Cardiac fibroblast (primary cell): Measurements from ENCODE around the gene KCNMB2.
A peak's percentile ranks its signal among the peaks of the same experiment; 100 is the strongest.

Source experiments
- DNase-seq, 2 donors: peaks; one replicate each; pipeline versions ENCODE4 v3.0.0 to v3.0.0-alpha.2; 2010; ENCODE audit warnings: low read depth in 2 of 2
- H3K4me3 ChIP-seq, 2 donors: replicated peaks in 1 of 2; 1 replicate in 1 of 2; 2 replicates in 1 of 2; pipeline ENCODE4 v1.5.1; 2011; ENCODE audit warnings: low read depth in 2 of 2, low read length in 2 of 2, mild to moderate bottlenecking in 2 of 2, moderate library complexity in 1 of 2
- TF ChIP-seq, protein P1 (sequence below): IDR thresholded peaks from one replicate; pipeline ENCODE4 v1.5.1; 2011; ENCODE audit warnings: low read depth, mild to moderate bottlenecking, low read length, inconsistent platforms

The KCNMB2 gene

DNA sequence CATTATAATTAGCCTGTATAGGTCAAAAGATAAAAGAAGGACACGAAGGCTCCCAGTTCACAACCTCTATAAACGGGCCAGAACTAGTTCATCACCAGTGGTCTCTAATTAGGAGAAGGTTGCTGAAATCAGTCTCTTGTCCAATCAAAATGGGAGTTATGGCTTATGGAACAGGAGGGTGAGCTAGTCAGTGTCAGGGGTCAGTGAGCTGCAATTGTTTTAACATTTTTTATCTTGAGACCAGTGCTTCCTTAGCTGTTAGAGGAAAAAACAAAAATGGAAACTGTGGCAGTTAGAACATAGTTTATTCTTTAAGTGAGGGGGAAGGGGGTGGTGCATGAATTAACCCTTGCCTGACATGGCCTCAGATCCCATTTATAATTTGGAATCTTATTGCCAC is 141.7 kb downstream of the KCNMB2 start:
- TF ChIP-seq, protein P1, sequence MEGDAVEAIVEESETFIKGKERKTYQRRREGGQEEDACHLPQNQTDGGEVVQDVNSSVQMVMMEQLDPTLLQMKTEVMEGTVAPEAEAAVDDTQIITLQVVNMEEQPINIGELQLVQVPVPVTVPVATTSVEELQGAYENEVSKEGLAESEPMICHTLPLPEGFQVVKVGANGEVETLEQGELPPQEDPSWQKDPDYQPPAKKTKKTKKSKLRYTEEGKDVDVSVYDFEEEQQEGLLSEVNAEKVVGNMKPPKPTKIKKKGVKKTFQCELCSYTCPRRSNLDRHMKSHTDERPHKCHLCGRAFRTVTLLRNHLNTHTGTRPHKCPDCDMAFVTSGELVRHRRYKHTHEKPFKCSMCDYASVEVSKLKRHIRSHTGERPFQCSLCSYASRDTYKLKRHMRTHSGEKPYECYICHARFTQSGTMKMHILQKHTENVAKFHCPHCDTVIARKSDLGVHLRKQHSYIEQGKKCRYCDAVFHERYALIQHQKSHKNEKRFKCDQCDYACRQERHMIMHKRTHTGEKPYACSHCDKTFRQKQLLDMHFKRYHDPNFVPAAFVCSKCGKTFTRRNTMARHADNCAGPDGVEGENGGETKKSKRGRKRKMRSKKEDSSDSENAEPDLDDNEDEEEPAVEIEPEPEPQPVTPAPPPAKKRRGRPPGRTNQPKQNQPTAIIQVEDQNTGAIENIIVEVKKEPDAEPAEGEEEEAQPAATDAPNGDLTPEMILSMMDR = no peak
- no peak for DNase-seq
- H3K4me3 ChIP-seq = no peak overlapping the region

DNA sequence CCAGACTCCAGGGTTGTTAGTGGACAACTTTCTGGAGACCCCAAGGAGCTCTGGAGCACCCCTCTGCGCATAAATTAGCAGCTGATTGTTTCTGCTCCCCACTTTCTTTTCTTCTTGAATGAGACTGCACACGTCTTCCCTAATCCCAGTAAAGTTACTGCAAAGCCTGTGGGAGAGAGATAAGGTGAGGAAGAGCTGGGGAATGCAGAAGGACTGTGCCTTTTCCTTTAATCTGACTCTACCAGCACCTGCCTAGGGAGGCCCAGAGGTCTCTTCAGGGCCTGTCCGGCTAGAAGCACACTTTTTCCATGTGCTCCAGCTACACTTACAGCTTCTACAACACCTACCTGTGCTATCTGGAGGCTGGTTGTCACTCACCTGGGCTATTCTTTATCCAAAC is 143.8 kb downstream of the KCNMB2 start:
- no peak for DNase-seq
- TF ChIP-seq, protein P1 = no peak
- H3K4me3 ChIP-seq = no peak overlapping the region

DNA sequence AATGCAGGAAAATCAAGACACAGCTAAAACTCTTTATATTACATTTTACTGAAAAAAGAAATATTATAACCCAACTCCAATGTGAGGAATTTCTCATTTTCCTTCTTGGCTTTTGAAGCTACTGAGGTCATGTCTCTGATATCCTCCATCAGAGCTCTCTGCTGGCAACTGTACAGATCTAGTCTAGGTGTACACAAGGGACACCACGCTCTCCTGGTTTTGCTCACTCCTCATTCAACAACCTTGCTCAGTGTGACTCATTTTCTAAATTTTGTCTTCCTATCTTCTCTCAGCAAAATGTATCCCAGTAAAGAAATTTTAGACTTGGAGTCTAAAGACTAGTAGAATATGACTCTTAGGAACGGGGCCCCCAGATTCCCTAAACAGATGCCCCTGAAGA is 144.3 kb downstream of the KCNMB2 start:
- H3K4me3 ChIP-seq = no peak overlapping the region
- TF ChIP-seq, protein P1 = no peak
- DNase-seq = no peak

DNA sequence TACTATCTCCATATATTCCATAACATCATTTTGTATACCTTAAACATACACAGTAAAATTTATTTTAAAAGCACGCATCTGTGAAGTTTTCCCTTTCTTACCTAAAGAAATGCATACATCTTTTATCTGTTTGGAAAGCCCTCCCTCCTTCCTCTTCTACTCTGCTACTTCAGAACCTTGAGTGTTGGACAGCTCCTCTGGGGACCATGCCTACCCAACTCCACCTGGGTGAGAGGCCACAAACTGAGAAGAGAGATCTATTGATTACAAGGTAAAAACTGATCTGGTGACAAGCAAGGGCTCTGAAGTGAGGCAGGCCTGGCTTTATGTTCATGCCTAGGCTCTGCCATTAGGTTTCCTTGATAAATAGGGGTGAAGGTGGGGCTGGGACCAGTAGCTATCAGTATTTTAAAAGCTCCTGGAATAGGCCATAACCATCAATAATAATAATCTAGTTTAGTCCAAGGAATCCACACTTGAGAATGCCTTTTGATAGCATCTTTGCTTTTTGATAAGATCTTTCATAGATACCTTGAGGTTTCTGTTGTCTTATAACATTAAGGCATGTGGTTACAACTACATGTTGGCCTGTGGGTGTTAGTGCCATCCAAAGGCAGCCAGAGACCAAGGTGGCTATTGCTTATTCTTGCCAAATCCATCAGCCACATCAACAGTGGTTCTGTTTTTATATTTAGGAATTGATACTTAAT is 148.8 kb downstream of the KCNMB2 start:
- TF ChIP-seq, protein P1 = no peak
- H3K4me3 ChIP-seq = no peak overlapping the region
- DNase-seq = no peak

DNA sequence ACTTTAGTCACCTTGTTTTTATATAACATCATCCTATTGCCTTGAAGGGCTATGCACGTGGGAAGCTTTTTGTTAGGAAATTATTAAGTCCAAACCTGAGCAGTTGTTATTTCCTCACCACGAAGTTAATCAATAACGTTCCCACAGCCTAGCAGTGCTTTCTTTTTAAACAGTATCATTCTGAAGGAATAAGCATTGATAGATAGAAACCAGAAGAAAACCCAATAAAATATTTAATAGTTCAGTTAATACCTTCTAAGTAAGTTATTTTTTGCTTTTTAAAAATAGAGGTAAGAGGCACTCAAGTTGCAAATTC is 149.3 kb downstream of the KCNMB2 start:
- TF ChIP-seq, protein P1 = no peak
- no peak overlapping the region for H3K4me3 ChIP-seq
- DNase-seq = no peak

DNA sequence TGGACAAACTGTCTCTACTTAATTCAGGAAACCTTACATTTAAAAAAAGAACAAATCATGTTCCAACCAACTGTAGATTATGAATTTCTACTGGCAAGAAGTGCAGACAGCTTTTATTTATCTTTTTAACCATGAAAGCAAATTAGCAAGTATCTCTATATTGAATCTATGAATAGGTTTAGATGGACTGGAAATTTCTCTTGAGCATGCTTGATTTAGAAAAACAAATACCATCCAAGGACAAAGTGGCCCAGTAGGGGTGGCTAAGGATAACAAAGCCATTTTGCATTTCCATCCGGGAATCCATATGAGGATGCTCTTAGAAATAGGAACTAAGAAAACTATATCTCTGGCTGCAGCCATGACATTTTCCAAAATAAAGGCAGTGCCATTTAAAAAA is 150.6 kb downstream of the KCNMB2 start:
- no peak for DNase-seq
- TF ChIP-seq, protein P1 = no peak
- H3K4me3 ChIP-seq = no peak overlapping the region

DNA sequence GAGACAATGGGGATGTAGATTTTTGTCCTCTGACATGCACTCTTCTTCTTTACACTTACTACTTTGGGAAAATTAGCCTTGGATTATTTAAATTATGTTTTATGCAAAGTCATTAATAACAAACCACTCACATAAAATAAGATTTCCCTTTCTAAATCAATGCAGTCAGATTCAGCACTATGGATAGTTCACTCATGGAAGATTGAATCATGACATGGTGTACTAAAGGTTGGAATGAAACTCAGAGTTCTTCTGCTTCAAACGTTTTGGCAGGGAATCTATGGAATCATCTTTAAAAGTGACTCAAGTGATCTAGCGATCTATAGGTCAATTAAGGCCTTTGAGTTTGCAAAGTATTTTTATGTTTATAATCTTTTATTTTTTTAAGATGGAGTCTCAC is 154.3 kb downstream of the KCNMB2 start:
- DNase-seq = peak in 1 of 2 donors; percentile 17
- no peak overlapping the region for H3K4me3 ChIP-seq
- TF ChIP-seq, protein P1 = no peak
